Lower leg skin (tissue), 4 donors: ENCODE results near the gene GEMIN4. TPM values are rescaled to one million over a fixed set of nuclear protein-coding genes. Genes with fewer than 3 reads are reported as not detected.

Source experiments
- DNase-seq, 2 donors: peaks; one replicate each; pipeline ENCODE4 v3.0.0-alpha.2; 2019; ENCODE audit warnings: low spot score in 2 of 2
- H3K4me3 ChIP-seq: fragments of 200-600 bp; sonication (generic); 2 replicates; pipeline ENCODE4 v1.5.1; 2017; ENCODE audit warnings: mild to moderate bottlenecking, low read depth; ENCODE audit not compliant: poor library complexity, severe bottlenecking
- CTCF ChIP-seq, 3 donors: fragments of 450-650 bp; IDR thresholded peaks; one replicate each; pipeline ENCODE4 v1.5.1; 2016; ENCODE audit warnings: antibody characterized with exemption in 3 of 3, mild to moderate bottlenecking in 3 of 3, moderate library complexity in 2 of 3
- POLR2A ChIP-seq, 2 donors: fragments of 450-650 bp; IDR thresholded peaks; one replicate each; pipeline ENCODE4 v1.6.1; 2016 to 2017; ENCODE audit warnings: antibody characterized with exemption in 2 of 2, mild to moderate bottlenecking in 1 of 2, moderate library complexity in 1 of 2
- WGBS, 2 donors: methylation state at CpG; one replicate each; pipeline ENCODE4 v1.1.5; 2018; 5-methylcytosine and 5-hydroxymethylcytosine counted together
- intact Hi-C: fragments of 100-400 bp; cut with DNase I; formaldehyde crosslinking; loops from one replicate; pipeline ENCODE4 v1.15.0; 2023; ENCODE audit warnings: low total_unique reads
- total RNA-seq, 4 donors: library from RNA; depleted of rRNA; stranded (reverse); fragments of >200 nt; gene quantifications; one replicate each; pipeline ENCODE4 v1.1.0, GENCODE V29; 2016

GEMIN4 gene
- total RNA-seq, 4 donors from 2014 or later: 27.7 to 48.3 (median 37.7) TPM

DNA sequence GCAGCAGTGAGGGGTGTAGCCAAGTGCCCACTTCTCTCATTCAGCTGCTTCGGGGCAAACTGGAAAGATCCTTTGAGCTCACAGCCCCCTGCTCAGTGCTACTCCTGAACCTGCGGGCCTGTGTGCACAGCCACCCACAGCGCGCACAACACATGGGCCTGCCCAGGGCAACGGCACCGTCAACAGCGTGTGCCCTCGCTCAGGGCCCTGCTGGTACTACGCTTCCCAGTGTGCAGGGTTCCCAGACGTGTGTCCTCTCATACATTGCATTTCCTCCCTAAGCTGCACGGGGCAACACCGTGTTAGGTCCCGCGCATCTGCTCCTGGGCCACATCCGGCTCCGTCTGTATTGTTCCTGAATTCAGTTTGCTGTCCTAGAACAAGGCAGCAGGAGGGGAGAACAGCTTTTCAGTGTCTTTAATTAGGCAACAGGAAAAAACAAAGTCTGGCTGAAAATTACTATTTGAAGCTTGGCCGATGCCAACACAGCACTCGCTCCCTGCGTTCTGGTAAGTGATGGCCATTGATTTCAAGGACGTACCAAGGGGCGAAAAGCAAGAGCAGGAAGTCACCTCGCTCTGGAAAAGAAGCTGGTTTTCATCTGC is 45.3 kb upstream of the GEMIN4 start:
- DNase-seq: no peak
- no peak for TF ChIP-seq CTCF (IDR thresholded peaks at IDR 0.05)
- no peak for TF ChIP-seq POLR2A (IDR thresholded peaks at IDR 0.05)
- WGBS, 2 donors: 77 to 85% methylated on average over 22 of the region's 22 CpGs
- intact Hi-C loops: loop anchor here (2.0 kb wide), 1 partner anchor 183 kb away; no protein-coding TSS in a partner anchor
- H3K4me3 ChIP-seq: no peak overlapping the region

DNA sequence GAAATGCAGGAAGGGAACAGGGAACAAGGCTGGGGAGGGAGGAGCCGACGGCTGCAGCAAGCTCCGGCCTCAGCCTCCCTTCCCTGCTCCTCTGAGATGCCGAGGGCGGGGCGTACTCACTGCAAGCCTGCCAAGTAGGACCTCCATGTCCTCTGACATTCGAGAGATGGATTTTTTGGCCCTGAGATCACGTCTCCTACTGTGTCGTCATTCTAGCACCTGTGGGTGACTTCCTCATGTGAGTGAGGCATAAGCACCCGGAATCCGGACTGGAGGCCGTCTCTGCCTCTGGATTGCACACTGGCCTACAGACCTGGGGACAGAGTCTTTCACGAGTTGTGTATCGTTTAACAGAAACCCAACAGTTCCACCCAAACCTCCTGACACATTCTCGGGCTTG is 44.5 kb upstream of the GEMIN4 start:
- intact Hi-C loops: loop anchor here (2.0 kb wide), 1 partner anchor 184 kb away; no protein-coding TSS in a partner anchor
- 81 to 82% methylated on average over 15 of the region's 15 CpGs for whole genome bisulfite sequencing, 2 donors

GRCh38 chr17:795721-796120 is 43.7 kb upstream of the GEMIN4 start:
- DNase-seq: no peak
- intact Hi-C loops: loop anchor here (2.0 kb wide), 1 partner anchor 185 kb away; no protein-coding TSS in a partner anchor

More for the DNA sequence above, 44.5 kb upstream of the GEMIN4 start:
- no peak overlapping the region for H3K4me3 ChIP-seq
- TF ChIP-seq CTCF (IDR thresholded peaks at IDR 0.05) (no peak), POLR2A (IDR thresholded peaks at IDR 0.05) (no peak)
- no peak for DNase-seq

DNA sequence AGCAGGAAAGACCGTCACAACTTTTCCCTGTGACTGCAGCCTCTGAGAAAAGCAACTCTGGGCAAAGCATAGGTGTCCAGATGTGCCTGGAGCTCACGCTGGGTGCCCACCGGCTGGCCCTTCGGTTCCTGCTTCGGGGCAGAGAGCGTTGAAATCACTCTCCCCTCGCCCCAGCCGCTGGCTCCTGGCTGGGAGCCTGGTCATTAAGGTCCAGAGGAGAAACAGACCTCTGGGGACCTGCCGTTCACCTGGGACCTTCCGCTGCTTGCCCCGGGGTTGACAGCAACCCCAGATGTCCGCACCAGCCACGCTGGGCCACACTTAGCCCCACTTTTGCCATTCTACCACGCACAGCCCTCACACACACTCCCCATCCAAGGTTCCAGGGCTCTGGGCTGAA is 43.2 kb upstream of the GEMIN4 start:
- TF ChIP-seq POLR2A (IDR thresholded peaks at IDR 0.05) (no peak), CTCF (IDR thresholded peaks at IDR 0.05) (no peak)
- WGBS, 2 donors: 54 to 64% methylated on average over 14 of the region's 14 CpGs
- H3K4me3 ChIP-seq: no peak overlapping the region
- DNase-seq: no peak
- intact Hi-C loops: no loop called here

More at GRCh38 chr17:795721-796120, 43.7 kb upstream of the GEMIN4 start:
- WGBS, 2 donors: 72 to 74% methylated on average over 9 of the region's 9 CpGs
- H3K4me3 ChIP-seq: no peak overlapping the region
- TF ChIP-seq POLR2A (IDR thresholded peaks at IDR 0.05) (no peak), CTCF (IDR thresholded peaks at IDR 0.05) (no peak)

DNA sequence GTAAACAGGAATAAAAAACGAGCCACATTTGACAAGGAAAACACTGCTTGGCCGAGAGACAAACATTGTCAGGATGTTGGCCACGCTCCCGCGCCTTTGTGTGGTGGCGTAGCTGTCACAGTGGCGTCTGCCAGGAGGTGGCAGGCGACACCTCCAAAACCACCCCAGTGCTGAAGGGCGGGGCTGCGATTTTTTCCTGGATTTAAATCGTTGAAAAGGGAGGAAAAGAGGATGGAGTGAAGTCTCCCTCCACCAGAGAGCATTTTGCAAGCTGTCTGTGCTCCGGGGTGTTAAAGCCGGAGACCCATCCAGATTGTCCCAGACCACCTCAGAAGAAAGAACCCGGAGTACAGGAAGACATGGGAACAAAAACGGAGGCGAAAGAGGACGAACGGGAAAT is 42.8 kb upstream of the GEMIN4 start:
- intact Hi-C loops: no loop called here
- 7 to 8% methylated on average over 18 of the region's 18 CpGs for WGBS, 2 donors
- no peak overlapping the region for H3K4me3 ChIP-seq
- peak; percentile 86 to 97 for DNase-seq
- TF ChIP-seq CTCF (IDR thresholded peaks at IDR 0.05) (no peak), POLR2A (IDR thresholded peaks at IDR 0.05) (no peak)

- 77 to 83% methylated on average over 9 of the region's 9 CpGs for WGBS, 2 donors
- H3K4me3 ChIP-seq: no peak overlapping the region
- intact Hi-C loops: no loop called here
- no peak for DNase-seq
- TF ChIP-seq CTCF (IDR thresholded peaks at IDR 0.05) (no peak), POLR2A (IDR thresholded peaks at IDR 0.05) (no peak)
Measured at GRCh38 chr17:792277-792676, 40.2 kb upstream of the GEMIN4 start.
